SU-DHL-6 (cell line): Measurements from ENCODE around the gene DST.

Source experiments
- CTCF ChIP-seq: fragments of 200-600 bp; sonication (generic); IDR thresholded peaks from one replicate; pipeline ENCODE4 v1.5.1; 2017; ENCODE audit warnings: antibody characterized with exemption, mild to moderate bottlenecking, low read length, moderate library complexity; ENCODE audit not compliant: insufficient read depth, poor library complexity, severe bottlenecking
- EZH2phosphoT487 ChIP-seq: fragments of 200-600 bp; sonication (generic), shearing (Covaris generic); conservative IDR thresholded peaks from 2 replicates; pipeline ENCODE4 v1.6.1; 2018; ENCODE audit warnings: mild to moderate bottlenecking, antibody characterized with exemption, low read length, moderate library complexity, mixed read lengths

- TF ChIP-seq CTCF (no peak), EZH2phosphoT487 (no peak)
Measured at GRCh38 chr6:56689663-56690062, 47.0 kb upstream of the DST start.
